Measurements from ENCODE around the gene RGS7. TPM values are rescaled to one million over a fixed set of nuclear protein-coding genes. Genes with fewer than 3 reads are reported as not detected.

The RGS7 gene
- total and polyA plus RNA-seq, 7 experiments from 2014 or later, result not detected

GRCh38 chr1:241336335-241336734 is 20.7 kb downstream of the RGS7 start:
- H3K27me3 ChIP-seq (ENCODE audit: control insufficient read depth in 2 of 2, insufficient read depth in 2 of 2, low read length in 2 of 2), result no peaks in the 10 kb centered on the region
- no peaks in the 10 kb centered on the region for H3K9me3 ChIP-seq (ENCODE audit: control insufficient read depth in 2 of 3, low read length in 3 of 3)
- Mint-ChIP-seq H3K4me1 (no peaks in the 10 kb centered on the region), H3K4me3 (no peak overlapping the region), H3K36me3 (no peaks in the 10 kb centered on the region), H3K9me3 (peaks cover 0 to 3% (median 0%) of the 10 kb centered on the region in 11 donors), H3K27me3 (peaks cover 0 to 14% (median 5%) of the 10 kb centered on the region in 5 donors), H3K27ac (no peak overlapping the region)
- intact Hi-C loops (cut with micrococcal nuclease), result no loop called here
- CTCF ChIA-PET, result no interaction called here
- H3K4me3 ChIP-seq (ENCODE audit: low read length), result no peak overlapping the region
- H3K27ac ChIP-seq (ENCODE audit: low read depth, low read length), result no peak overlapping the region
- no peak for ATAC-seq
- POLR2A ChIA-PET, result no interaction called here
- no peak for DNase-seq
- H3K36me3 ChIP-seq (ENCODE audit: control insufficient read depth in 2 of 3, insufficient read depth in 3 of 3, low read length in 3 of 3), result no peaks in the 10 kb centered on the region
- no peaks in the 10 kb centered on the region for H3K4me1 ChIP-seq (ENCODE audit: control insufficient read depth in 2 of 2, insufficient read depth in 2 of 2, low read length in 2 of 2)

GRCh38 chr1:241332987-241333386 is 24.0 kb downstream of the RGS7 start:
- ChIA-PET POLR2A (no interaction called here), CTCF (interaction anchor here (0.5 to 0.6 kb wide), 2 partner anchors 43 to 1875 kb away, joined by 3 read pairs; no protein-coding TSS in a partner anchor)
- Histone ChIP-seq H3K27ac (ENCODE audit: low read depth, low read length) (no peak overlapping the region), H3K27me3 (ENCODE audit: control insufficient read depth in 2 of 2, insufficient read depth in 2 of 2, low read length in 2 of 2) (no peaks in the 10 kb centered on the region), H3K4me1 (ENCODE audit: control insufficient read depth in 2 of 2, insufficient read depth in 2 of 2, low read length in 2 of 2) (no peaks in the 10 kb centered on the region), H3K36me3 (ENCODE audit: control insufficient read depth in 2 of 3, insufficient read depth in 3 of 3, low read length in 3 of 3) (no peaks in the 10 kb centered on the region), H3K9me3 (ENCODE audit: control insufficient read depth in 2 of 3, low read length in 3 of 3) (no peaks in the 10 kb centered on the region), H3K4me3 (ENCODE audit: low read length) (no peak overlapping the region)
- Mint-ChIP-seq H3K36me3 (no peaks in the 10 kb centered on the region), H3K4me1 (no peaks in the 10 kb centered on the region), H3K9me3 (peaks cover 0 to 2% (median 0%) of the 10 kb centered on the region in 11 donors), H3K4me3 (no peak overlapping the region), H3K27ac (no peak overlapping the region), H3K27me3 (peaks cover 0 to 7% (median 5%) of the 10 kb centered on the region in 5 donors)
- ATAC-seq, result no peak
- intact Hi-C loops (cut with micrococcal nuclease), result no loop called here
- no peak for DNase-seq

- H3K4me3 Mint-ChIP-seq, result no peak overlapping the region
- DNase-seq (no peak), ATAC-seq (no peak)
- ChIA-PET CTCF (no interaction called here), POLR2A (no interaction called here)
- H3K9me3 Mint-ChIP-seq, result peaks cover 0 to 2% (median 0%) of the 10 kb centered on the region in 11 donors
- intact Hi-C loops (cut with micrococcal nuclease), result no loop called here
- H3K36me3 ChIP-seq (ENCODE audit: control insufficient read depth in 2 of 3, insufficient read depth in 3 of 3, low read length in 3 of 3), result no peaks in the 10 kb centered on the region
- H3K4me1 ChIP-seq (ENCODE audit: control insufficient read depth in 2 of 2, insufficient read depth in 2 of 2, low read length in 2 of 2), result no peaks in the 10 kb centered on the region
- H3K4me3 ChIP-seq (ENCODE audit: low read length), result no peak overlapping the region
- H3K9me3 ChIP-seq (ENCODE audit: control insufficient read depth in 2 of 3, low read length in 3 of 3), result no peaks in the 10 kb centered on the region
- H3K4me1 Mint-ChIP-seq, result no peaks in the 10 kb centered on the region
- no peaks in the 10 kb centered on the region for H3K27me3 ChIP-seq (ENCODE audit: control insufficient read depth in 2 of 2, insufficient read depth in 2 of 2, low read length in 2 of 2)
- H3K27ac Mint-ChIP-seq, result no peak overlapping the region
- peaks cover 0 to 7% (median 0%) of the 10 kb centered on the region in 5 donors for H3K27me3 Mint-ChIP-seq
- H3K36me3 Mint-ChIP-seq, result no peaks in the 10 kb centered on the region
- no peak overlapping the region for H3K27ac ChIP-seq (ENCODE audit: low read depth, low read length)
Observed at GRCh38 chr1:241332037-241332409, 25.0 kb downstream of the RGS7 start.

GRCh38 chr1:241331328-241332036 is 25.5 kb downstream of the RGS7 start:
- POLR2A ChIA-PET, result no interaction called here
- Mint-ChIP-seq H3K4me3 (no peak overlapping the region), H3K27me3 (peaks cover 0 to 7% (median 0%) of the 10 kb centered on the region in 5 donors), H3K9me3 (peaks cover 0 to 3% (median under 1%) of the 10 kb centered on the region in 11 donors), H3K4me1 (no peaks in the 10 kb centered on the region), H3K36me3 (no peaks in the 10 kb centered on the region), H3K27ac (no peak overlapping the region)
- intact Hi-C loops (cut with micrococcal nuclease), result no loop called here
- Histone ChIP-seq H3K27me3 (ENCODE audit: control insufficient read depth in 2 of 2, insufficient read depth in 2 of 2, low read length in 2 of 2) (no peaks in the 10 kb centered on the region), H3K4me3 (ENCODE audit: low read length) (no peak overlapping the region), H3K27ac (ENCODE audit: low read depth, low read length) (no peak overlapping the region), H3K36me3 (ENCODE audit: control insufficient read depth in 2 of 3, insufficient read depth in 3 of 3, low read length in 3 of 3) (no peaks in the 10 kb centered on the region), H3K4me1 (ENCODE audit: control insufficient read depth in 2 of 2, insufficient read depth in 2 of 2, low read length in 2 of 2) (no peaks in the 10 kb centered on the region), H3K9me3 (ENCODE audit: control insufficient read depth in 2 of 3, low read length in 3 of 3) (no peaks in the 10 kb centered on the region)
- CTCF ChIA-PET, result no interaction called here
- ATAC-seq (no peak), DNase-seq (no peak)

- Histone ChIP-seq H3K36me3 (ENCODE audit: control insufficient read depth in 2 of 3, insufficient read depth in 3 of 3, low read length in 3 of 3) (no peaks in the 10 kb centered on the region), H3K27ac (ENCODE audit: low read depth, low read length) (no peak overlapping the region), H3K27me3 (ENCODE audit: control insufficient read depth in 2 of 2, insufficient read depth in 2 of 2, low read length in 2 of 2) (no peaks in the 10 kb centered on the region), H3K9me3 (ENCODE audit: control insufficient read depth in 2 of 3, low read length in 3 of 3) (no peaks in the 10 kb centered on the region), H3K4me1 (ENCODE audit: control insufficient read depth in 2 of 2, insufficient read depth in 2 of 2, low read length in 2 of 2) (no peaks in the 10 kb centered on the region), H3K4me3 (ENCODE audit: low read length) (no peak overlapping the region)
- Mint-ChIP-seq H3K9me3 (peaks cover 0 to 6% (median 2%) of the 10 kb centered on the region in 11 donors), H3K27me3 (peaks cover 0 to 7% (median 0%) of the 10 kb centered on the region in 5 donors), H3K4me1 (no peaks in the 10 kb centered on the region), H3K4me3 (no peak overlapping the region), H3K36me3 (no peaks in the 10 kb centered on the region), H3K27ac (no peak overlapping the region)
- ChIA-PET POLR2A (no interaction called here), CTCF (no interaction called here)
- DNase-seq, result no peak
- ATAC-seq, result no peak
- intact Hi-C loops (cut with micrococcal nuclease), result no loop called here
Observed at GRCh38 chr1:241330619-241331327, 26.2 kb downstream of the RGS7 start.

GRCh38 chr1:241325456-241325855 is 31.5 kb downstream of the RGS7 start:
- H3K27me3 ChIP-seq (ENCODE audit: control insufficient read depth in 2 of 2, insufficient read depth in 2 of 2, low read length in 2 of 2), result no peaks in the 10 kb centered on the region
- Mint-ChIP-seq H3K36me3 (no peaks in the 10 kb centered on the region), H3K4me1 (no peaks in the 10 kb centered on the region), H3K27ac (no peak overlapping the region), H3K9me3 (peaks cover 0 to 20% (median 4%) of the 10 kb centered on the region in 11 donors), H3K4me3 (no peak overlapping the region), H3K27me3 (peaks cover 0 to 4% (median 0%) of the 10 kb centered on the region in 5 donors)
- DNase-seq, result no peak
- no peak for ATAC-seq
- no peaks in the 10 kb centered on the region for H3K9me3 ChIP-seq (ENCODE audit: control insufficient read depth in 2 of 3, low read length in 3 of 3)
- intact Hi-C loops (cut with micrococcal nuclease), result no loop called here
- no peak overlapping the region for H3K4me3 ChIP-seq (ENCODE audit: low read length)
- no peaks in the 10 kb centered on the region for H3K4me1 ChIP-seq (ENCODE audit: control insufficient read depth in 2 of 2, insufficient read depth in 2 of 2, low read length in 2 of 2)
- H3K36me3 ChIP-seq (ENCODE audit: control insufficient read depth in 2 of 3, insufficient read depth in 3 of 3, low read length in 3 of 3), result no peaks in the 10 kb centered on the region
- ChIA-PET CTCF (no interaction called here), POLR2A (no interaction called here)
- H3K27ac ChIP-seq (ENCODE audit: low read depth, low read length), result no peak overlapping the region

Measured in naive thymus-derived CD4-positive, alpha-beta T cell (primary cell).